GM18907 (cell line): Measurements from ENCODE around the gene ALDH1A3.

ENCODE experiments used
- ATAC-seq: cut with Tn5 transposase; IDR thresholded peaks from one replicate; pipeline ENCODE4 v1.9.1; 2021; ENCODE audit warnings: mild to moderate bottlenecking, moderate library complexity; ENCODE audit not compliant: unreplicated experiment

Gene ALDH1A3

GRCh38 chr15:100858294-100858693 lies 21.3 kb upstream of the ALDH1A3 start:
- ATAC-seq: no peak

GRCh38 chr15:100859970-100860828 lies 19.4 kb upstream of the ALDH1A3 start:
- ATAC-seq: no peak

GRCh38 chr15:100860829-100861510 lies 18.7 kb upstream of the ALDH1A3 start:
- ATAC-seq: no peak

- ATAC-seq: no peak
These were observed 18.1 kb upstream of the ALDH1A3 start for GRCh38 chr15:100861511-100861991.

GRCh38 chr15:100862162-100862561 lies 17.5 kb upstream of the ALDH1A3 start:
- ATAC-seq: no peak

- ATAC-seq: no peak
These were observed 16.4 kb upstream of the ALDH1A3 start for GRCh38 chr15:100863075-100863795.

- no peak for ATAC-seq
These were observed 15.8 kb upstream of the ALDH1A3 start for GRCh38 chr15:100863796-100864267.

GRCh38 chr15:100866386-100867330 lies 13.0 kb upstream of the ALDH1A3 start:
- ATAC-seq: no peak

- no peak for ATAC-seq
These were observed 12.2 kb upstream of the ALDH1A3 start for GRCh38 chr15:100867433-100867832.

GRCh38 chr15:100869151-100869999 lies 10.3 kb upstream of the ALDH1A3 start:
- no peak for ATAC-seq

- peak; percentile 61 for ATAC-seq
These were observed 6.5 kb upstream of the ALDH1A3 start for GRCh38 chr15:100873029-100873677.

GRCh38 chr15:100875495-100875894 lies 4.1 kb upstream of the ALDH1A3 start:
- ATAC-seq: no peak

GRCh38 chr15:100875976-100876375 lies 3.7 kb upstream of the ALDH1A3 start:
- ATAC-seq: no peak

- ATAC-seq: no peak
These were observed 2.1 kb upstream of the ALDH1A3 start for GRCh38 chr15:100877551-100877950.

- no peak for ATAC-seq
These were observed 1.5 kb upstream of the ALDH1A3 start for GRCh38 chr15:100878130-100878529.

GRCh38 chr15:100878648-100879047 lies 983 bp upstream of the ALDH1A3 start:
- no peak for ATAC-seq

- no peak for ATAC-seq
These were observed 569 bp upstream of the ALDH1A3 start for GRCh38 chr15:100879061-100879463.

- ATAC-seq: no peak
These were observed 687 bp downstream of the ALDH1A3 start for GRCh38 chr15:100880139-100880896.
